Left renal pelvis (tissue), 4 donors: ENCODE measurements around the gene CDC25A. TPM values are rescaled to one million over a fixed set of nuclear protein-coding genes. Genes with fewer than 3 reads are reported as not detected.
"Not testable (repeated sequence)": the region's sequence is repeated elsewhere in the genome, so short reads cannot be mapped to it uniquely, and the experiment has no call there.

Experiments
- DNase-seq, 4 donors: peaks; one replicate each; pipeline ENCODE4 v3.0.0-alpha.2; 2013; ENCODE audit warnings: low read depth in 4 of 4, low spot score in 3 of 4
- polyA plus RNA-seq, 4 donors: library from polyadenylated mRNA; unstranded; fragments of 120-200 nt; gene quantifications; one replicate each; pipeline ENCODE4 v1.2.1, GENCODE V29; 2013; ENCODE audit not compliant: insufficient read length in 4 of 4

CDC25A gene
- 10 to 100 TPM in 3 of 4 donors, 1 to 10 TPM in 1; 8.4 to 11.5 (median 10.8) TPM for polyA plus RNA-seq

- DNase-seq: peak; percentile 98 to 99 (median 98)
Observed at GRCh38 chr3:48188266-48189201, at the start of gene CDC25A. CDC25A (minus strand) TSS chr3:48188417; CDS start chr3:48187947, 470 bp downstream.

- no peak for DNase-seq
Observed at GRCh38 chr3:48236531-48236930, 48.3 kb upstream of the CDC25A start.

- DNase-seq: no peak
Observed at GRCh38 chr3:48233542-48233941, 45.3 kb upstream of the CDC25A start.

DNA sequence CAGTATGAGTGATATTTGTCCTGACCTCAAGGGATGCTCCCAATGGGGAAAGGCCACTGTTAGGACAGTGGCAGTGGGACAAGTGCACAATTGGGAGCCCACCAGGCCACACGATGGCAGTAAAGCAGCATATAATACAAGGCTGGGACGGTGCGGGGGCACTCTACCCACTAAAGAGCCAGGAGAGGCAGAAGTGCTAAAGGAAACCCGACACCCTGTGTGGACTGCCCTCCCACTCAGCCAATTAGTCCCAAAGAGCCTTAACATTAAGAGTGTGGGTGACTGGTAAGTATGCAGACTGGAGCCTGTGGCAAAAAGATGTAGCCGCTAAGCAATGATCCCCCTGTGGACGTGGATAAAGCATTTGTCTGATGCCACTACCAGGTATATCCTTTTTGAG, 44.5 kb upstream of the CDC25A start:
- peak in 3 of 4 donors; percentile 33 to 65 (median 50) for DNase-seq

DNA sequence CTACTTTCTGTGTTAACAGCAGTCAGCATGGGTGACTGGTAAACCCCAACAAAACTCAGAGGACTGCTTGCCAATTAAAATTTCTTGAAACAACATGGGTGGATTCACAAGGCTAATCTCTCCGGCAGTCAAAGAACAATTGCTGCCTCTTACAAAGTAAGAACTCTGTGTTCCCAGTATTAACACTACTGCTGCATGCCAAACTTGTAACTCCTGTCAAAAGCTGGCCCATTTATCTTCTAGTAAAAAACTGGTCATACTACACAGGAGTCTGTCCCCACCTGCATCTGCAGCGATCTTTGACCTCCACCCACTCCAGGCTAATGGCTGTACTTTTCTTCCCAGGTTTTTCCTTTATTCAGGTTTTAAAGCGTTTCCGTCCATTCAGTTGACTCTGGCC, 44.0 kb upstream of the CDC25A start:
- DNase-seq: no peak

DNA sequence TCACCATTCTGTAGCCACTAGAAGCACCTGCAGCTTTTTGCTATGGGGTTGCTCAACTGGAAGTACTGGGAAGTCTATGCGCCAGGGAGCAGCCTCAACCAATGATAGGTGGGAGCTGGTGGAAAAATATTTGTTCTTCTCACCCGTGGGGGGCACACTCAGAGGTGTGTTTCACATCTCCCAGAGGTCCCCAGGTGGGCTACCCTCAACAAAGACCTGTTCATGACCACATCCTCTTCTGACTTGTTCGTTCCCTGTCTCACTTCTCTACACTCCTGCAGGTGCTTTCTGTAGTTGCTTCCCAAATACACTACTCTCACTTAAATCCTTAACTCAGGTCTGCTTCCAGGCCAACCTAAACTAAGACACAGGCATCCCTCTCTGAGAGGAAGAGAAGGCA, 38.7 kb upstream of the CDC25A start:
- no peak for DNase-seq

- no peak for DNase-seq
Observed at GRCh38 chr3:48225587-48225986, 37.4 kb upstream of the CDC25A start.

DNA sequence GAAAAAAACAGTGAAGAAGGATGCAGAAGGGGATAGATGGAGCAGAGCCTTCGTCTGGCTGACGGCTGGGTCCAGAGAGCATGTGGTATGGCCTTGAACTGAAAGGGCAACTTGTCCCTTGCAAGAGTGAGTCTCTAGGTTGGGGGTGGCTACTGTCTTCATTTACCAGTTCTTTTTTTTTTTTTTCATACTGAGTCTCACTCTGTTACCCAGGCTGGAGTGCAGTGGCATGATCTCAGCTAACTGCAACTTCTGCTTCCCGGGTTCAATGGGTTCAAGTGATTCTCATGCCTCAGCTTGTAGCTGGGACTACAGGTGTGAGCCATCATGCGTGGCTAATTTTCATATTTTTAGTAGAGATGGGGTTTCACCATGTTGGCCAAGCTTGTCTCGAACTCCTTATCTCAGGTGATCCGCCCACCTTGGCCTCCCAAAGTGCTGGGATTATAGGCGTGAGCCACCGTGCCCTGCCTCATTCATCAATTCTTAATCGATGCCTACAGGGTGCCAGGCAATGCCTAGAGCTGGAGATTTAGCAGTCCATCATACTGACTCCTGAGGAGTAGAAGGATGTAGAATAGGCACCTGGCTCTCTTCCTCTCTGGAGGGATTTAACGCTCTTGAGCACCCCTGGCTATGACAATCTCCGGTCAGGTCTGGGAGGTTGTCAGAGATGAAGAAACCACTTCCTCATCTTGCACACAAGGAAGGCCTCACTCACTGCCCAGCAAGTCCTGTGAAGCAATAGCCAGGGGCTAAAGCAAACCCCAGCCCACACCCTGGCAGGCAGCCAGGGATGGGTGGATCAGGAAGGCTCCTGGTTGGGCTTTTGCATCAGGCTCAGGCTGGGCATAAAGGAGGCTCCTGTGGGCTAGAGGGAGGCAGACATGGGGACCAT, 34.6 kb upstream of the CDC25A start, which contains the start of gene CAMP:
TSS of gene CAMP (plus strand) at position 880 of the 898 bp plus-strand sequence. CDS start at position 897, 17 bp downstream.
- no peak for DNase-seq

- DNase-seq: no peak
Observed at GRCh38 chr3:48220746-48221145, 32.5 kb upstream of the CDC25A start.

DNA sequence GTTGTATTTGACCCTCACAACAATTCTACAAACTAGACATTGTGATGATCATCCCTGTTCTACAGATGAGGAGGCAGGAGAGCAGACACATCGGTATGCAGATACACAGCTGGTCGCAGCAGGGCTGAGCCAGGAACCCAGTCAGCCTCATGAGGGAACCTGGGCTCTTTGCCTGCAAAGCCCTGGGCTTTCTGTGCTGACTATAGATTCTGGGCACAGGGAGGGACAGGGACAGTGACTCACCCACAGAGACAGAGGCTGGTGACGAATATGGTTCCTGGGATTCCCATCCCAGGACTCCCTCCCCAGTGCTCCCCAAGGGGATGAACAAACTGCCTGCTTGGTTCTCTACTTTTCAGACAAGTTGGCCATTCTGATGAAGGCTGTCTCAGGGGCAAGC, 31.3 kb upstream of the CDC25A start:
- DNase-seq: no peak

DNA sequence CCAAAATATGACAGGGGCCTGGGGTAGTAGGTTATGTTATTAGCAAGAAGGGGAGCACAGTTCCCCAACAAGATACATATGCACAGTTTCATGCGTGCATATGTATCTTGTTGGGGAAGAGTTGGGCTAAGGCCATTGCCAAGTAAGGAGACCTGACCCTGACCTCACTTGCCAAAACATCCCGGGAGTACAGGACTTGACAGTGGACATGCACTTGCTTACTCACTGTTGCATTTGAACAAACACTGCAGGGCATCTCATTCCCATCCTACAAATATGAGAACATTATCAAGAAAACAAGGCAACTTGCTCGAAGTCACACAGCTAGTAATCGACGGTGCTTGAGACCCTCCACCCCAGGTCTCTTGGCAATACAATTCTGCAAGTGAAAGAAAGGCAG, 30.3 kb upstream of the CDC25A start:
- DNase-seq: no peak

GRCh38 chr3:48217449-48217848, 29.2 kb upstream of the CDC25A start:
- no peak for DNase-seq

GRCh38 chr3:48215876-48216275, 27.7 kb upstream of the CDC25A start:
- no peak for DNase-seq

GRCh38 chr3:48215466-48215865, 27.2 kb upstream of the CDC25A start:
- DNase-seq: peak in 2 of 4 donors; percentile 43 to 50

DNA sequence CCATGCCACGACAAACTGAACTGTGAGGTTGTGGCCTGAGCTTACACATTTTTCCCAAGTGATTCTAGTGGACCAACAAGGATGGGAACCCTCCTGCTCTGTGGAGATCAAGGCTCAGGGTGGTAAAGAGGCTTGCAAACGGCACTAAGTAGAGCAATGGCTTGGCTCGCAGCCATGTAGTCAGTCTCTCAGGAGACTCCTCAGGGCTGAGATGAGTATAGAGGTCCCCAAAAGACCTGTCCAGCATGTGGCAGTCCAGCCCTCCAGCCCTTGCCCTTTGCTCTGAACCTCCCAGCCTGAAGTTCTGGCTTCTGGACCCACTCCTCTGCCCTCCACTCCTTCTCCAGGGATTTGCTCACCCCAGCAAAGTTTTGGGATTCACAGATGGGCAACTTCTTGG, 26.8 kb upstream of the CDC25A start:
- no peak for DNase-seq

GRCh38 chr3:48214225-48214624, 26.0 kb upstream of the CDC25A start:
- no peak for DNase-seq

DNA sequence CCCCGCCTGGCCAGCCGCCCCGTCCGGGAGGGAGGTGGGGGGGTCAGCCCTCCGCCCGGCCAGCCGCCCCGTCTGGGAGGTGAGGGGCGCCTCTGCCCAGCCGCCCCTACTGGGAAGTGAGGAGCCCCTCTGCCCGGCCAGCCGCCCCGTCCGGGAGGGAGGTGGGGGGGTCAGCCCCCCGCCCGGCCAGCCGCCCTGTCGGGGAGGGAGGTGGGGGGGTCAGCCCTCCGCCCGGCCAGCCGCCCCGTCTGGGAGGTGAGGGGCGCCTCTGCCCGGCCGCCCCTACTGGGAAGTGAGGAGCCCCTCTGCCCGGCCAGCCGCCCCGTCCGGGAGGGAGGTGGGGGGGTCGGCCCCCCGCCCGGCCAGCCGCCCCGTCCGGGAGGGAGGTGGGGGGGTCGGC, 23.6 kb upstream of the CDC25A start:
- not testable (repeated sequence) for DNase-seq

GRCh38 chr3:48210534-48210933, 22.3 kb upstream of the CDC25A start:
- not testable (repeated sequence) for DNase-seq

DNA sequence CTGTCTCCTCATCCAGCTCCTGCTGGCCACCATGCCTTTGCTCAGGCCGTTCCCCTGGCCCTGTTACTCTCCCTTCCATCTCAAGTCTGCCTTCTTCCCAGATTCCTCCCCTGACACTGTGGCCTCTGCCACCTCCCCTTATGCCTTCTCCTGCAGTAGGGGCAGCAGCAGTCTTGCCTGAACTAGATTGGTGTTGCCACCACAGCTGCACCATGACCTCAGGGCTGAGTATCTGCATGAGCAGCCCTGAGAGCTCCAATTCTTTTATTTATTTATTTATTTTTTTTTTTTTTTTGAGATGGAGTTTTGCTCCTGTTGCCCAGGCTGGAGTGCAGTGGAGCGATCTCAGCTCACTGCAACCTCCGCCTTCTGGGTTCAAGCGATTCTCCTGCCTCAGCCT, 21.2 kb upstream of the CDC25A start:
- no peak for DNase-seq

DNA sequence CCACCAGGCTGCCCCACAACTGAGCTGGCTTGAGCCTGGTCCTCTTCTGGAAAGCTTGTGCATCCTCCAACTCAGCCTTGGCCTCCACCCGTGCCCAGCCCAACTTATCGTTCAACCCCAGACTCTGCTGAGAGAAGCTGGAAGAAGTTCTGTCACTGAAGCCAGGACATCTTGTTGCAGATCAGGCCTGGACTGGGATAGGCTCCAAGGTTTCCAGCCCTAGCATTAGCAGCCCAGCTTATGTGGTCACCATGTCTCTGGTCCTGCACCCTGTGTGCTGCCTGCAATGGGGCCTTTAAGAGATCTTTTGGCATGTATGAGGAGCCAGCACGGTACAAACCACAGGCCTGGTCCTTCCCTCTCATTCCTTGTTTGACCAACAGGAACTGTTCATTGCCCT, 19.9 kb upstream of the CDC25A start:
- DNase-seq: no peak

GRCh38 chr3:48202632-48203031, 14.4 kb upstream of the CDC25A start:
- no peak for DNase-seq
